Measurements from ENCODE around the gene INMT.

The INMT gene

DNA sequence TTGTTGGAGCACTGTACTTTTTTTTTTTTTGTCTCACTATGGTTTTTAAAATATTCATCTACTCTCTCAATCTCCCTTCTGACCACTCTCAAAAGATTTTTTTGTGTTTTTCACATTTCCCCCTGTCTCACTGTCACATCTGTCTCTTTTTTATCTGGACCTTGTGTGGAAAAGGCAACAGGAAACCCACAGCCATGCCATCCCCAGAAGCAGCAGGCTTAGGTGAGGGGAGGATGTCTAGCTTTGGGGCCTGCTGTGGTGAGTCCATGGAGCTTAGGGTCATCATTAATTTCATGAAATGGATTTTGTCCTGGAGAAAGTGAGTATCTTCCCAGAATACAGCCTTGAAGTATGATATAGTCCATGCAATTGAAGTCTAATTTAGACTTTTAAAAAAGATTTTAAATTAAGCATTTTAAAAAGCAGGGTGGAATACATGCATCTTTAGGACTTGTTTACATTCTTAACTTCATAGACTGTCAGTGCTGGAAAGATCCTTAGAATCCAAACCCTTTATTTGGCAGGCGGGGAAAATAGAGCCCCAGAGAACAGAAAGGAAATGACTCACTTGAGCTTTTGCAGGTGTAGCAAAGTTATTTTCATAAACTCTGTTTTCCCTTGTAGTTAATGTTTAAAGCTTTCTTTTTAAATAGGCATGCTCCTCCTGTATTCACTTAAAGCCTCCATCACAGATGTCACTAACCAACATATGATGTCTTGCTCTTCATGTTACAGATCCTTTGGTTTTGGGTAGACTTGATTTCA lies 44.4 kb downstream of the INMT start:
- Histone ChIP-seq H2BK12ac (ENCODE audit: low read length) (no peak overlapping the region), H3K27ac (replicated peaks; ENCODE audit: low read length) (no peak overlapping the region), H4K91ac (ENCODE audit: low read depth, low read length, poor library complexity) (no peak overlapping the region), H3K36me3 (replicated peaks in 1 of 2; ENCODE audit: control insufficient read depth in 2 of 2, insufficient read depth in 2 of 2, low read length in 2 of 2) (peaks cover 5 to 10% of the 10 kb centered on the region in 2 donors), H3K4me3 (ENCODE audit: low read length in 2 of 2) (no peak overlapping the region), H3K18ac (ENCODE audit: low read length) (no peak overlapping the region), H2BK120ac (ENCODE audit: low read depth, low read length) (no peak overlapping the region), H3K4me1 (ENCODE audit: control insufficient read depth in 2 of 2, insufficient read depth in 1 of 2, low read depth in 1 of 2, low read length in 2 of 2) (no peaks in the 10 kb centered on the region), H3K4me2 (ENCODE audit: insufficient read depth, low read length, poor library complexity, severe bottlenecking) (no peak overlapping the region), H3K9ac (ENCODE audit: low read depth, low read length, poor library complexity) (no peak overlapping the region), H3K9me3 (replicated peaks in 1 of 2; ENCODE audit: control insufficient read depth in 2 of 2, insufficient read depth in 1 of 2, low read depth in 1 of 2, low read length in 2 of 2) (no peaks in the 10 kb centered on the region), H3K79me1 (ENCODE audit: low read depth, low read length) (no peaks in the 10 kb centered on the region), H3K27me3 (ENCODE audit: control insufficient read depth in 3 of 3, insufficient read depth in 3 of 3, low read depth in 1 of 3, low read length in 3 of 3) (no peaks in the 10 kb centered on the region), H3K14ac (ENCODE audit: low read length) (no peak overlapping the region), H3K23ac (ENCODE audit: low read depth, low read length, poor library complexity) (no peak overlapping the region), H2AFZ (ENCODE audit: low read length) (no peak overlapping the region), H4K8ac (ENCODE audit: low read depth, low read length) (no peak overlapping the region), H2BK5ac (ENCODE audit: low read length) (no peak overlapping the region), H3K4ac (ENCODE audit: low read length) (no peak overlapping the region), H2AK5ac (ENCODE audit: low read depth, low read length) (no peak overlapping the region), H2BK15ac (ENCODE audit: low read length) (no peak overlapping the region)
- no CpG with 5 or more reads among the region's 1 CpG for WGBS, 2 donors (ENCODE audit: extremely low coverage in 2 of 2, insufficient read length in 2 of 2, insufficient replicate concordance in 1 of 2)
- no peak for DNase-seq (ENCODE audit: low spot score)

DNA sequence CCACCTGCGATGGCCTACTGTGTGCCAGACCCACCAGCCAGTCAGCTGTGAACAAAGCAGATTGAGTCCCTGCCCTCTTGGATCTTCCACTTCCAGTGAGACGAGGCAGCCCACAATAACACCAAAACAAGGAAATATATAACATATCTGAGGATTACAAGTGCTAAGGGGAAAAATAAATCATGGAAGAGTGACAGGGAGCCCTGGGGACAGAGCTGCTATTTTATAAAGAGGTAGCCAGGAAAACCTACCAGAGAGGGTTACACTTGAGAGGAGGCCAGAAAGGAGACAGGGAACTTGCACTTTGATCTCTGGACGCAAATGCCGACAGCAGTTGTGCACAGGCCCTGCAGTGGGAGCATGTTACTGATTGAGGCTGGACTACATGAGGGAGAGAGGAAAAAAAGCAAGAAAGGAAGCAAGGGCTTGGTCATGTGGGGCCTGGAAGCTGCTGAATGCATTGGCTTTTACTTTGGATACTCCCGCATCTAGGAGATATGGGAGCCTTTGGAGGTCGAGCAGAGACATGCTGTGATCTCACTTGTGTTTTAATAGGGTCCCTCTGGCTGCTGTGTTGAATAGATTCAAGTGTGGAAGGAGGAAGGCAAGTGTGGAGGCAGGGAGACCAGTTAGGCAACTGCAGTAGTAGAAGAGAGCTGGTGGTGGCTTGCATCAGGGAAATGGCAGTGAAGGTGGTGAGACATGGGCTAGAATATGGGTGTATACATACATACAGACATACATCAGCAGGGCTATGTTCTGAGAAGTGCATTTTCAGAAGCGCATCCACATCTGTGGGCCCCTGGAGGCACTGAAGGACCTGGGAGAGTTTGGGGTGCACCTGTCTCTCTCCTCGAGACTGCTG lies 45.5 kb downstream of the INMT start:
- no peak overlapping the region for H2BK12ac ChIP-seq (ENCODE audit: low read length)
- H2BK120ac ChIP-seq (ENCODE audit: low read depth, low read length): no peak overlapping the region
- H3K4me3 ChIP-seq (ENCODE audit: low read length in 2 of 2): no peak overlapping the region
- no peak overlapping the region for H2AK5ac ChIP-seq (ENCODE audit: low read depth, low read length)
- no peak overlapping the region for H3K23ac ChIP-seq (ENCODE audit: low read depth, low read length, poor library complexity)
- H3K27ac ChIP-seq (replicated peaks; ENCODE audit: low read length): no peak overlapping the region
- no peak overlapping the region for H2AFZ ChIP-seq (ENCODE audit: low read length)
- H3K4me2 ChIP-seq (ENCODE audit: insufficient read depth, low read length, poor library complexity, severe bottlenecking): no peak overlapping the region
- no peak overlapping the region for H2BK15ac ChIP-seq (ENCODE audit: low read length)
- H3K9ac ChIP-seq (ENCODE audit: low read depth, low read length, poor library complexity): no peak overlapping the region
- no peaks in the 10 kb centered on the region for H3K4me1 ChIP-seq (ENCODE audit: control insufficient read depth in 2 of 2, insufficient read depth in 1 of 2, low read depth in 1 of 2, low read length in 2 of 2)
- H3K27me3 ChIP-seq (ENCODE audit: control insufficient read depth in 3 of 3, insufficient read depth in 3 of 3, low read depth in 1 of 3, low read length in 3 of 3): no peaks in the 10 kb centered on the region
- H2BK5ac ChIP-seq (ENCODE audit: low read length): no peak overlapping the region
- H3K18ac ChIP-seq (ENCODE audit: low read length): no peak overlapping the region
- DNase-seq (ENCODE audit: low spot score): no peak
- no CpG with 5 or more reads among the region's 8 CpGs for WGBS, 2 donors (ENCODE audit: extremely low coverage in 2 of 2, insufficient read length in 2 of 2, insufficient replicate concordance in 1 of 2)
- H3K9me3 ChIP-seq (replicated peaks in 1 of 2; ENCODE audit: control insufficient read depth in 2 of 2, insufficient read depth in 1 of 2, low read depth in 1 of 2, low read length in 2 of 2): no peaks in the 10 kb centered on the region
- H4K8ac ChIP-seq (ENCODE audit: low read depth, low read length): no peak overlapping the region
- peaks cover 0 to 3% of the 10 kb centered on the region in 2 donors for H3K36me3 ChIP-seq (replicated peaks in 1 of 2; ENCODE audit: control insufficient read depth in 2 of 2, insufficient read depth in 2 of 2, low read length in 2 of 2)
- H3K79me1 ChIP-seq (ENCODE audit: low read depth, low read length): no peaks in the 10 kb centered on the region
- H3K14ac ChIP-seq (ENCODE audit: low read length): peak overlapping the region; percentile 50
- H4K91ac ChIP-seq (ENCODE audit: low read depth, low read length, poor library complexity): no peak overlapping the region
- no peak overlapping the region for H3K4ac ChIP-seq (ENCODE audit: low read length)

DNA sequence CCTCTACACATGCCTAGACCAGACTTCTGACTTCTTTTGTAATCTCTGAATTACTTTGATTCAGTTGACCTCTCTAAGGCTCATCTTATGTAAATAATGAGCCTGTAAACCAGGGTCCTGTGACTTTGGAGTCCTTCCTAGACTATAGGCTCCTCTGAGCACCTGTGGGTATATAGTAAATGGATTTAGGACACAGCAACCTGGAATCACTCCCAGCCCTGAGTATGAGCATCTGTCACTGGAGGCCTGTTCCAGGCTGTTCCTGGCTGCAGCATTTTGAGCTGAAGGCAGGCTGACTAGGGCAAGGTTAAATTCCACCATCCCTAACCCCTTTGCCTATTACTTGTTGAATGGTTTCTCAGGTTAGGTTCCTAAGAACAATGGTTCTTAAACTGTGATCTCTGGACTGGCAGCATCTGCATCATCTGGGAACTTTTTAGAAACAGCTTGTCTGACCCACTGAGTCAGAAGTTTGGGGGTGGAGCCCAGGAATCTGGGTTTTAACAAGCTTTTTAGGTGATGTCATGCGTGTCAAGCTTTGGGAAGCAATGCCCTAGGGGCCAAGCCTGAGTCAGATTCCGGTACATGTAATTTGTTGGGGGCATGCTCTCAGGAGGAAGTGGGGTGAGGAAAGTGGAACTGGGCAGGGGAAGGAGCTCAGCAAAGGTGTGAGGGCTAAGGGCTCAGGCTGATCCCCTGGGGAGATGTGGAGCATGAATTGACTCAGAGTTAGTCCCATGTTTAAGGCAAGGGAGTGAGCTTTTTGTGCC lies 47.5 kb downstream of the INMT start:
- H3K23ac ChIP-seq (ENCODE audit: low read depth, low read length, poor library complexity): no peak overlapping the region
- H2AFZ ChIP-seq (ENCODE audit: low read length): no peak overlapping the region
- WGBS, 2 donors (ENCODE audit: extremely low coverage in 2 of 2, insufficient read length in 2 of 2, insufficient replicate concordance in 1 of 2): no CpG with 5 or more reads among the region's 2 CpGs
- H3K27ac ChIP-seq (replicated peaks; ENCODE audit: low read length): no peak overlapping the region
- no peak overlapping the region for H3K4me3 ChIP-seq (ENCODE audit: low read length in 2 of 2)
- peaks cover 0 to 3% of the 10 kb centered on the region in 2 donors for H3K36me3 ChIP-seq (replicated peaks in 1 of 2; ENCODE audit: control insufficient read depth in 2 of 2, insufficient read depth in 2 of 2, low read length in 2 of 2)
- H2BK120ac ChIP-seq (ENCODE audit: low read depth, low read length): no peak overlapping the region
- H4K91ac ChIP-seq (ENCODE audit: low read depth, low read length, poor library complexity): no peak overlapping the region
- no peaks in the 10 kb centered on the region for H3K9me3 ChIP-seq (replicated peaks in 1 of 2; ENCODE audit: control insufficient read depth in 2 of 2, insufficient read depth in 1 of 2, low read depth in 1 of 2, low read length in 2 of 2)
- no peak overlapping the region for H2AK5ac ChIP-seq (ENCODE audit: low read depth, low read length)
- no peaks in the 10 kb centered on the region for H3K79me1 ChIP-seq (ENCODE audit: low read depth, low read length)
- H2BK5ac ChIP-seq (ENCODE audit: low read length): no peak overlapping the region
- H3K4me2 ChIP-seq (ENCODE audit: insufficient read depth, low read length, poor library complexity, severe bottlenecking): no peak overlapping the region
- no peaks in the 10 kb centered on the region for H3K27me3 ChIP-seq (ENCODE audit: control insufficient read depth in 3 of 3, insufficient read depth in 3 of 3, low read depth in 1 of 3, low read length in 3 of 3)
- no peak for DNase-seq (ENCODE audit: low spot score)
- no peaks in the 10 kb centered on the region for H3K4me1 ChIP-seq (ENCODE audit: control insufficient read depth in 2 of 2, insufficient read depth in 1 of 2, low read depth in 1 of 2, low read length in 2 of 2)
- H3K9ac ChIP-seq (ENCODE audit: low read depth, low read length, poor library complexity): no peak overlapping the region
- no peak overlapping the region for H3K18ac ChIP-seq (ENCODE audit: low read length)
- H2BK15ac ChIP-seq (ENCODE audit: low read length): no peak overlapping the region
- no peak overlapping the region for H4K8ac ChIP-seq (ENCODE audit: low read depth, low read length)
- no peak overlapping the region for H2BK12ac ChIP-seq (ENCODE audit: low read length)
- H3K4ac ChIP-seq (ENCODE audit: low read length): no peak overlapping the region
- no peak overlapping the region for H3K14ac ChIP-seq (ENCODE audit: low read length)
